Measurements from ENCODE around the gene CYTIP. TPM values are rescaled to one million over a fixed set of nuclear protein-coding genes. Genes with fewer than 3 reads are reported as not detected.

CYTIP gene
- total and polyA plus RNA-seq, 2 donors from 2014 or later, result 3.5 to 24.0 TPM

DNA sequence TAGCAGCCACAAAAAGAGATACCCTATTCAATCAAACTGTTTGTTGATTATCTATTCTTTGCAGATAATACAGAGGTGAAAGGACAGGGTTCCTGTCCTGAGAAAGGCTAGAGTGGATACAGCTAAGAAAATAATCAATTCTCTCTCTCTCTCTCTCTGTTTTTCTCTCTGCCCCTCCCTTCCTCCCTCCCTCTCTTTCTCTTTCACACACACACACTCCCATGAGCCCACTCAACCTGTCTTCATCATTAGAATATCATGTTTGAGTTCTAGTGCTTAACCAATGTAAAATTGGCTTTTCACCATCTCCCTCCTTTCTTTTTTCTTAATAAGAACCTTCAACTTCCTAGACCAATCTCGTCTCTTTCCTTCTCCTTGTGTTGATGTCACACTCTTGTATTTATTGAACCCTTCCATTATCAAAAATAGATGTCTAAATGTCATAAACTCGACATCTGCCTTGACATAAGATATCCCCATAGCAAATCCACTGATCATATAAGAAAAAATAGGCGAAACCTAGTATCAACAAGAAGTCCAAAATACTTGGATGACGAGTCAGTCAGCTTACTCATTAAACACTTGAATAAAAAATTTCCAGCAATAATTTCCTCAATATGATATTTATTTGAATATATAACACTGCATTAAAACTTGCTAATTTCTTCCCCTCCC, 42.8 kb upstream of the CYTIP start:
- DNase-seq (no peak), FAIRE-seq (no peak)
- intact Hi-C loops (cut with DNase I), result no loop called here
- TF ChIP-seq, protein P1, sequence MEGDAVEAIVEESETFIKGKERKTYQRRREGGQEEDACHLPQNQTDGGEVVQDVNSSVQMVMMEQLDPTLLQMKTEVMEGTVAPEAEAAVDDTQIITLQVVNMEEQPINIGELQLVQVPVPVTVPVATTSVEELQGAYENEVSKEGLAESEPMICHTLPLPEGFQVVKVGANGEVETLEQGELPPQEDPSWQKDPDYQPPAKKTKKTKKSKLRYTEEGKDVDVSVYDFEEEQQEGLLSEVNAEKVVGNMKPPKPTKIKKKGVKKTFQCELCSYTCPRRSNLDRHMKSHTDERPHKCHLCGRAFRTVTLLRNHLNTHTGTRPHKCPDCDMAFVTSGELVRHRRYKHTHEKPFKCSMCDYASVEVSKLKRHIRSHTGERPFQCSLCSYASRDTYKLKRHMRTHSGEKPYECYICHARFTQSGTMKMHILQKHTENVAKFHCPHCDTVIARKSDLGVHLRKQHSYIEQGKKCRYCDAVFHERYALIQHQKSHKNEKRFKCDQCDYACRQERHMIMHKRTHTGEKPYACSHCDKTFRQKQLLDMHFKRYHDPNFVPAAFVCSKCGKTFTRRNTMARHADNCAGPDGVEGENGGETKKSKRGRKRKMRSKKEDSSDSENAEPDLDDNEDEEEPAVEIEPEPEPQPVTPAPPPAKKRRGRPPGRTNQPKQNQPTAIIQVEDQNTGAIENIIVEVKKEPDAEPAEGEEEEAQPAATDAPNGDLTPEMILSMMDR (IDR thresholded peaks at IDR 0.05; ENCODE audit: borderline replicate concordance, extremely low read depth, insufficient read depth), result no peak
- Histone ChIP-seq H3K27ac (ENCODE audit: low read depth in 2 of 2, low read length in 2 of 2) (no peak overlapping the region), H3K4me3 (ENCODE audit: low read length in 3 of 3) (no peak overlapping the region), H3K4me1 (ENCODE audit: control insufficient read depth in 2 of 3, insufficient read depth in 2 of 3, low read depth in 1 of 3, low read length in 3 of 3) (peaks cover 0 to 10% (median 4%) of the 10 kb centered on the region in 3 donors), H3K27me3 (ENCODE audit: control insufficient read depth, insufficient read depth, low read length) (no peaks in the 10 kb centered on the region), H3K36me3 (ENCODE audit: control insufficient read depth in 2 of 3, insufficient read depth in 3 of 3, low read length in 3 of 3) (no peaks in the 10 kb centered on the region), H3K9ac (ENCODE audit: low read length in 3 of 3) (no peak overlapping the region), H3K9me3 (ENCODE audit: control insufficient read depth in 2 of 3, insufficient read depth in 1 of 3, low read length in 3 of 3) (no peaks in the 10 kb centered on the region)

DNA sequence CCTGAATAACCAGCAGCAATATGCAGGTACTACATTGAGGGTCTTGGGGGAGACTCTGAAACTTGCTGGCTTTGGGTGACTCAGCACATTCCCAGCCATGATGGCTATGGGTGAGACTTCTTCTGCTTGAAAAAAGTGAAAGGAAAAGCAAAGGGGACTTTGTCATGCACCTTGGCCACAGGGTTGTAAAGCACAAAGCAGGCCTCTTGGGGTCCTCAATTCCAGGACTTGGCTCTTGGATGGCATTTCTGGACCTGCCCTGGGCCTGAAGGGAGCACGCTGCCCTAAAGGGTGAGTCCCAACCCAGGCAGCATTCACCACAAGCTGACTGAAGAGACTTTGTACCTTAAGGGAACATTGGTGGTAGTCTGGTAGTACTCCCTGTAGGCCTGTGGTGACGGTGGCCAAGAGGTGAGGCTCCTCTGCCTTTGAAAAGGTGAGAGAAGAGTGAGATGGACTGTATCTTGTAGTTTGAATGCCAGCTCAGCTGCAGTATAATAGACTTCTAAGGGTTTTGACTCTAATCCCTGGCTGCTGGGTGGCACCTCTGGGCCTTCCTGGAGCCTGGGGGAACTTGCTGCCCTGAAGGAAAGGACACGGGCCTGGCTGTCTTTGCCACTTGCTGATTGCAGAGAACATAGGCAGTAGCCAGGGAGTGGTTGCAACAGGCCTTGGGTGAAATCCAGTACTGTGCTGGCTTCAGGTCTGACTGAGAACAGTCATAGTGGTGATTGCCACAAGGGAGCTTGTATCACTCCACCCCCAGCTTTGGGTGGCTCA, 36.5 kb upstream of the CYTIP start:
- no peak overlapping the region for H3K9ac ChIP-seq (ENCODE audit: low read length in 3 of 3)
- H3K4me3 ChIP-seq (ENCODE audit: low read length in 3 of 3), result no peak overlapping the region
- no peak overlapping the region for H3K27ac ChIP-seq (ENCODE audit: low read depth in 2 of 2, low read length in 2 of 2)
- TF ChIP-seq, protein P1 (IDR thresholded peaks at IDR 0.05; ENCODE audit: borderline replicate concordance, extremely low read depth, insufficient read depth), result no peak
- no peaks in the 10 kb centered on the region for H3K9me3 ChIP-seq (ENCODE audit: control insufficient read depth in 2 of 3, insufficient read depth in 1 of 3, low read length in 3 of 3)
- H3K27me3 ChIP-seq (ENCODE audit: control insufficient read depth, insufficient read depth, low read length), result no peaks in the 10 kb centered on the region
- H3K4me1 ChIP-seq (ENCODE audit: control insufficient read depth in 2 of 3, insufficient read depth in 2 of 3, low read depth in 1 of 3, low read length in 3 of 3), result peaks cover 0 to 2% (median 0%) of the 10 kb centered on the region in 3 donors
- H3K36me3 ChIP-seq (ENCODE audit: control insufficient read depth in 2 of 3, insufficient read depth in 3 of 3, low read length in 3 of 3), result no peaks in the 10 kb centered on the region
- FAIRE-seq (no peak), DNase-seq (peak in 1 of 5 donors; percentile 57)
- intact Hi-C loops (cut with DNase I), result no loop called here

DNA sequence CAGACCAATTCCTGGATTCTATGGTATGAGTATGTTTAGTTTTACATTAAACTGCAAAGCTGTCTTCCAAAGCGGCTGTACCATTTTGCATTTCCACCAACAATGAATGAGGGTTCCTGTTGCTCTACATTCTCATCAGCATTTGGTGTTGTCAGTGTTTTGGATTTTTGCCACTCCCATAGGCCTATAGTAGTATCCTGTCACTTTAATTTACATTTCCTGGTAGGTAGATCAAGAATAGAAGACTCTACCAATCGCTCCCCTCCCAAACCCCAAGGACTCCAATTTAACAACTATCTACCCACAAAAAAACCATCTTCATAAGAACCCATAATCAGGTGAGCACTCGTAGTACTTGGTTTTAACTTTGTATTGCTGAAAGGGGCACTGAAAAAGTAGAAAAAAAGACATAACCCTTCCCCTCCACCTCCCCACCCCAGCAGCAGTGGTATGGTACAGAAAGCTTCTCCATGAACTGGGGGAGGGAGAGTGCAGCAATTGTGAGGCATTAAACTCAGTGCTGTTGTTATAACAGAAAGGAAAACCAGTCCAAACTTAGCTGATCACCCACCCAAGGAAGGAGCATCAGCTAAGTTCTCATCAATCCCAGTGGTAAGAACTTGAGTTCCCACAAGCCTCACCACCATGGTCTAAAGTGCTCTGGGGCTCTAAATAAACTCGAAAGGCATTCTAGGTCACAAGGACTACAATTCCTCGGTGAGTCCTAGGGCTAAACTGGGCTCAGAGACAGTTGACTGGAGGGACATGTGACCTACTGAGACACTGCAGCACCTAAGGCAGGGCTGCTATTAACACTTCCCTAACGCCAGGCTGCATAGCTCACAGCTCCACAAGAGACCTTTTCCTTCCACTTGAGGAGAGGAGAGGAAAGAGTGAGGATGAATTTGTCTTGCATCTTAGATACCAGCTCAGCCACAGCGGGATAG, 35.5 kb upstream of the CYTIP start:
- Histone ChIP-seq H3K36me3 (ENCODE audit: control insufficient read depth in 2 of 3, insufficient read depth in 3 of 3, low read length in 3 of 3) (no peaks in the 10 kb centered on the region), H3K9ac (ENCODE audit: low read length in 3 of 3) (no peak overlapping the region), H3K4me1 (ENCODE audit: control insufficient read depth in 2 of 3, insufficient read depth in 2 of 3, low read depth in 1 of 3, low read length in 3 of 3) (peaks cover 0 to 2% (median 0%) of the 10 kb centered on the region in 3 donors), H3K4me3 (ENCODE audit: low read length in 3 of 3) (no peak overlapping the region), H3K27me3 (ENCODE audit: control insufficient read depth, insufficient read depth, low read length) (no peaks in the 10 kb centered on the region), H3K27ac (ENCODE audit: low read depth in 2 of 2, low read length in 2 of 2) (no peak overlapping the region), H3K9me3 (ENCODE audit: control insufficient read depth in 2 of 3, insufficient read depth in 1 of 3, low read length in 3 of 3) (no peaks in the 10 kb centered on the region)
- no peak for FAIRE-seq
- TF ChIP-seq, protein P1 (IDR thresholded peaks at IDR 0.05; ENCODE audit: borderline replicate concordance, extremely low read depth, insufficient read depth), result no peak
- intact Hi-C loops (cut with DNase I), result no loop called here
- DNase-seq, result no peak
